Left ventricle myocardium inferior (tissue), 1 donor: Measurements from ENCODE around the gene ARHGAP25. TPM values are rescaled to one million over a fixed set of nuclear protein-coding genes. Genes with fewer than 3 reads are reported as not detected.

Source experiments
- DNase-seq: peaks from one replicate; pipeline ENCODE4 v3.0.0-alpha.2; 2020
- H3K27ac ChIP-seq: fragments of 200-600 bp; replicated peaks from 2 replicates; pipeline ENCODE4 v1.8.0; 2021
- H3K27me3 ChIP-seq: fragments of 200-600 bp; 2 replicates; pipeline ENCODE4 v1.8.0; 2021; ENCODE audit warnings: low read depth
- H3K36me3 ChIP-seq: fragments of 200-600 bp; 2 replicates; pipeline ENCODE4 v1.8.0; 2021
- H3K4me1 ChIP-seq: fragments of 200-600 bp; 2 replicates; pipeline ENCODE4 v1.8.0; 2021
- H3K4me3 ChIP-seq: fragments of 200-600 bp; 2 replicates; pipeline ENCODE4 v1.8.0; 2021; ENCODE audit warnings: mild to moderate bottlenecking, moderate library complexity
- H3K9me3 ChIP-seq: fragments of 200-600 bp; replicated peaks from 2 replicates; pipeline ENCODE4 v1.8.0; 2021
- intact Hi-C: fragments of 100-400 bp; cut with micrococcal nuclease; formaldehyde crosslinking; loops from one replicate; pipeline ENCODE4 v1.11.0; 2022
- total RNA-seq: library from RNA; stranded (reverse); fragmentation: NEBNext Ultra II Directional; extraction: Animal tissue kit (Norgen Biotek cat#: 25700); gene quantifications from one replicate; pipeline ENCODE4 v1.2.1, GENCODE V29; 2021
- TF ChIP-seq, protein P1 (sequence below): fragments of 200-600 bp; IDR thresholded peaks from 2 replicates; pipeline ENCODE4 v1.8.0; 2021; ENCODE audit warnings: antibody characterized with exemption, mild to moderate bottlenecking, borderline replicate concordance
- donor health status: DM: no; HTN: yes; CAD: no; lungs with severe emphysema.

Gene ARHGAP25
- total RNA-seq, 1 donor from 2014 or later = 5.3 TPM

DNA sequence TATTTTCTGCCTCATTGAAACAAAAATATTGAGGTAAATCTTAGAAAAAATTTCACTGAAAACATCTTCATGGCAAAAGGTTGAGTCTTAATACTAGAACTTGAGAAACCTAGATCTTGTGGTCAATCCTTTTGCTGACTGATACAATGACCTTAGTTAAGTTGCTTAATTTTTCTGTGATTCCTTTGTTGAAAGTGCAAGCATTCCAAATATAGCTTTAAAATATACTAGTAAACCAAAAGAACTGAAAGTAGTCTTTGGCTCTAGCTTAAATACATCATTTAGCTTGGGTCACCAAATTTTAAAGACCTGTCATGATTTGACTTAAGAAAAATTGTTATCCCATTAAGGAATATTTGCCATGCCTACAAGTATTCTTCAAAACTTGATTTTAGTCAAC lies 119.9 kb downstream of the ARHGAP25 start:
- peaks cover 90% of the 10 kb centered on the region for H3K27me3 ChIP-seq
- DNase-seq = no peak
- intact Hi-C loops = no loop called here

DNA sequence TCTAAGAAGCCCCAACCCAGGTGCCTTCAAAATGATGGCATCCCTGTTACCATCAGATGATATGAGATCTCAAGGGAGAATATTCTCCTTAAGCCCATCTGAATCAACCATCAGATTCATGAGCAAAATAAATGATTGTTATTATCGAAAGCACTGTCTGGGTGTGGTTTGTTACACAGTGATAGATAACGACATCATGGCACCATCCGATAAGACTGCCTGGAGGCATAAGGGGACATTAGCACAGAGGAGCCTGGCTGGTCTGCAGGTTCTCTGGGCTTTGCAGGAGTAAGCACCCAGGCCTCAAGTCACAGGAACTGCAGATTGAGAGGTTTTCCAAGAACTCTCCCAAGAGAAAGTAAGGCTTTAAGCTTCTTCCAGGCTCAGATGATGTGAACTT lies 120.9 kb downstream of the ARHGAP25 start:
- H3K9me3 ChIP-seq = no peaks in the 10 kb centered on the region

More for the DNA sequence above, 119.9 kb downstream of the ARHGAP25 start:
- H3K36me3 ChIP-seq = no peaks in the 10 kb centered on the region
- TF ChIP-seq, protein P1, sequence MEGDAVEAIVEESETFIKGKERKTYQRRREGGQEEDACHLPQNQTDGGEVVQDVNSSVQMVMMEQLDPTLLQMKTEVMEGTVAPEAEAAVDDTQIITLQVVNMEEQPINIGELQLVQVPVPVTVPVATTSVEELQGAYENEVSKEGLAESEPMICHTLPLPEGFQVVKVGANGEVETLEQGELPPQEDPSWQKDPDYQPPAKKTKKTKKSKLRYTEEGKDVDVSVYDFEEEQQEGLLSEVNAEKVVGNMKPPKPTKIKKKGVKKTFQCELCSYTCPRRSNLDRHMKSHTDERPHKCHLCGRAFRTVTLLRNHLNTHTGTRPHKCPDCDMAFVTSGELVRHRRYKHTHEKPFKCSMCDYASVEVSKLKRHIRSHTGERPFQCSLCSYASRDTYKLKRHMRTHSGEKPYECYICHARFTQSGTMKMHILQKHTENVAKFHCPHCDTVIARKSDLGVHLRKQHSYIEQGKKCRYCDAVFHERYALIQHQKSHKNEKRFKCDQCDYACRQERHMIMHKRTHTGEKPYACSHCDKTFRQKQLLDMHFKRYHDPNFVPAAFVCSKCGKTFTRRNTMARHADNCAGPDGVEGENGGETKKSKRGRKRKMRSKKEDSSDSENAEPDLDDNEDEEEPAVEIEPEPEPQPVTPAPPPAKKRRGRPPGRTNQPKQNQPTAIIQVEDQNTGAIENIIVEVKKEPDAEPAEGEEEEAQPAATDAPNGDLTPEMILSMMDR = no peak
- no peaks in the 10 kb centered on the region for H3K9me3 ChIP-seq
- no peak overlapping the region for H3K4me3 ChIP-seq
- peaks cover 9% of the 10 kb centered on the region for H3K4me1 ChIP-seq
- H3K27ac ChIP-seq = no peak overlapping the region

DNA sequence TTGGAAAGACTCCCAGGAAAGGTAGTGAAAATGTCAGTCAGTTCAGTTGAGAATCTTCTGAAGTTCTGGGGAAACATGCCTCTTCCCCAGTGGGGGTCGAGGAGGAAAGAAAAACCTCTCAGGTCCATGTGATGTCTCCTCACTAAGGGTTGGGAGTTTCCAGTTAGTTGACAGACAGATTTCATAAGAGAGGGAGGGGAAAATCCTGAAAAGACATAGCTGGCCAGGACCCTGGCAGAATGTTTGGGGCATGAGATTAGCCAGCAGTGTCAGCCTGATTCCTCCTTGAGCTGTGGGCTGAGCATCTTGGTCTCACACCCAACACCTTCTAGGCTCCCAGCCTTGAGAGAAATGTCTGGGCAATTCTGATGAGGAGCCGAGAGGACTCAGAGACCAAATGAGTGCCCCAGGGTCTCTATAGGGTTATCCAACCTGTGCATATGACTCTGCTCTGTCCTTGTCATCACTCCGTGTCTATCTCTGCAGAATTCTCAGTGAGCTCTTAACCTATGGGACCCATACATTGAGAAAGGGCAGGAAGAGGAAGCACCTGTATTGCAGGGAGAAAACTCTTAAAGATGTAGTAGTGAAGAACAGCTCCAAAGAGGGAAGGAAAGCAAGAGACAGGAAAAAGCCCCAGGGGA lies 122.7 kb downstream of the ARHGAP25 start:
- no peaks in the 10 kb centered on the region for H3K9me3 ChIP-seq
- intact Hi-C loops = no loop called here
- no peak overlapping the region for H3K27ac ChIP-seq
- H3K36me3 ChIP-seq = no peaks in the 10 kb centered on the region
- peaks cover 92% of the 10 kb centered on the region for H3K27me3 ChIP-seq
- TF ChIP-seq, protein P1 = no peak
- DNase-seq = no peak
- H3K4me3 ChIP-seq = no peak overlapping the region
- peaks cover 9% of the 10 kb centered on the region for H3K4me1 ChIP-seq

More for the DNA sequence above, 120.9 kb downstream of the ARHGAP25 start:
- intact Hi-C loops = no loop called here
- no peaks in the 10 kb centered on the region for H3K36me3 ChIP-seq
- TF ChIP-seq, protein P1 = no peak
- no peak overlapping the region for H3K4me3 ChIP-seq
- no peak for DNase-seq
- H3K4me1 ChIP-seq = peaks cover 9% of the 10 kb centered on the region
- H3K27me3 ChIP-seq = peaks cover 90% of the 10 kb centered on the region
- H3K27ac ChIP-seq = no peak overlapping the region

DNA sequence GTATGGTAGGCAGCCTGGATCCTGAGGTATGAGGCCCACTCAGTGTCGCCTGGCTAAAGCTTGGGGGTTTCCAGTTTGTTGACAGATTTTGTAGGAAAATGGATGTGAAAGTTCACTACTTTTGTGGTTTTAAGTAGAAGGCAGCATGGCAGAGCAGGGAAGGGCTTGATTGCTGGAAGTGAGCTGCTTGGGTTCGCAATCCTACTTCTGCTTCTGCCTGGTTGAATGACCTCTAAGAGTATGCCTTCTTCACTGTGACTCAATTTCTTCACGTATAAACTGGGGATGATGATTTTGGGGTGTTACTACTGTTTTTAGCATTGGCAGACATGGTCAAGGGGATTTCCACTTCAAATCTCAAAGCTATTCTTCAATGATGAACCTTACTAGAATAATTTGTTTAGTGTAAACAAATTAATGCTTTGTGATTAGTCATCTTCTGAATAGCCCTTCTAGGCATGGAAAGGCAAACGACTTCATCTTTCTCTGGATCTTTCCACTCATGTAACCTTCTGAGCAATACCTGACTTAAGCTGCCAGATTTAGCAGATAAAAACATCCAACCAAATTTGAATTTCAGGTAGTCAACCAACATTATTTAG lies 123.3 kb downstream of the ARHGAP25 start:
- H3K27me3 ChIP-seq = peaks cover 89% of the 10 kb centered on the region
- H3K4me3 ChIP-seq = no peak overlapping the region
- intact Hi-C loops = no loop called here
- peaks cover 10% of the 10 kb centered on the region for H3K4me1 ChIP-seq
- H3K36me3 ChIP-seq = no peaks in the 10 kb centered on the region
- H3K9me3 ChIP-seq = no peaks in the 10 kb centered on the region
- no peak overlapping the region for H3K27ac ChIP-seq
- DNase-seq = no peak
- TF ChIP-seq, protein P1 = no peak

DNA sequence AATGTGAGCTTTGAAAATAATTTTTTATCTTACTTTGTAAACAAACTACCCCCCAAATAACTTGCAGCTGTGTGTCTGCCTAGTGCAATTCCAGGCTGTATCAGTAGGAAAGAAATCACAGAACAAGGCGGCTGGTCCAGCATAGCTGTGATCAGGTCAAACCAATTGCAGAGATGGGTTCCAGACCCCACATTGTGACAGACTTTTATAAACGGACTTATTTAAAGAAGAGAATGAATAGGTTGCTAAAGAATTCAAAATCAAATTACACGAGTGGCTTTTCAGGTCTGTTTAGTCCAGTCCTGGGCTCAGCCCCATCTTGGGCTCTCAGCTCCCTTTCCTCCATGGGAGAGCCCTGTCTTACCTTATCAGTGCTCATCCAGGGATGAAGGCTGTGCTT lies 125.5 kb downstream of the ARHGAP25 start:
- DNase-seq = no peak
- TF ChIP-seq, protein P1 = no peak
- no peak overlapping the region for H3K27ac ChIP-seq
- intact Hi-C loops = no loop called here
- H3K4me3 ChIP-seq = no peak overlapping the region
- no peaks in the 10 kb centered on the region for H3K36me3 ChIP-seq
- peaks cover 3% of the 10 kb centered on the region for H3K4me1 ChIP-seq
- H3K27me3 ChIP-seq = peaks cover 96% of the 10 kb centered on the region
- no peaks in the 10 kb centered on the region for H3K9me3 ChIP-seq
